Activated CD8-positive, alpha-beta memory T cell treated with anti-CD3 and anti-CD28 coated beads for 1 hour (primary cell): ENCODE results near the gene GPR52.

Experiments used
- DNase-seq, 2 donors: peaks; one replicate each; pipeline ENCODE4 v3.0.0-alpha.2; 2020; ENCODE audit warnings: low read depth in 1 of 2; ENCODE audit errors: extremely low read depth in 1 of 2

The GPR52 gene

GRCh38 chr1:174465855-174466254, 18.1 kb downstream of the GPR52 start:
- DNase-seq: no peak

- DNase-seq: no peak
Measured at GRCh38 chr1:174466607-174467006, 18.8 kb downstream of the GPR52 start.

GRCh38 chr1:174469052-174469451, 21.3 kb downstream of the GPR52 start:
- DNase-seq: no peak

GRCh38 chr1:174469687-174470086, 21.9 kb downstream of the GPR52 start:
- DNase-seq: no peak

- DNase-seq: no peak
Measured at GRCh38 chr1:174479281-174479680, 31.5 kb downstream of the GPR52 start.

GRCh38 chr1:174480324-174480723, 32.6 kb downstream of the GPR52 start:
- no peak for DNase-seq

GRCh38 chr1:174491606-174492005, 43.8 kb downstream of the GPR52 start:
- no peak for DNase-seq

GRCh38 chr1:174497478-174497877, 49.7 kb downstream of the GPR52 start:
- no peak for DNase-seq
